Right atrium auricular region (tissue), 2 donors: ENCODE data around the gene SLC9A9. TPM values are rescaled to one million over a fixed set of nuclear protein-coding genes. Genes with fewer than 3 reads are reported as not detected.

ENCODE experiments used
- DNase-seq: peaks from one replicate; pipeline ENCODE4 v3.0.0-alpha.2; 2019; ENCODE audit warnings: low spot score
- H3K27ac ChIP-seq, 2 donors: fragments of 200-600 bp; sonication (generic); 1 replicate in 1 of 2; 2 replicates in 1 of 2; pipeline ENCODE4 v1.5.1; 2016 to 2019
- H3K27me3 ChIP-seq, 2 donors: fragments of 200-600 bp; sonication (generic); one replicate each; pipeline versions ENCODE4 v1.5.1 to v1.6.0; 2017 to 2019
- H3K36me3 ChIP-seq: fragments of 200-600 bp; sonication (generic); one replicate; pipeline ENCODE4 v1.5.1; 2016
- H3K4me1 ChIP-seq, 2 donors: fragments of 200-600 bp; sonication (generic); one replicate each; pipeline versions ENCODE4 v1.5.1 to v1.6.0; 2017 to 2019
- H3K4me3 ChIP-seq, 2 donors: fragments of 200-600 bp; sonication (generic); 1 replicate in 1 of 2; 2 replicates in 1 of 2; pipeline ENCODE4 v1.5.1; 2017 to 2019; ENCODE audit warnings: mild to moderate bottlenecking in 1 of 2, moderate library complexity in 1 of 2
- H3K9me3 ChIP-seq, 2 donors: fragments of 200-600 bp; sonication (generic); one replicate each; pipeline ENCODE4 v1.5.1; 2019
- total RNA-seq, 2 donors: library from RNA; depleted of rRNA; stranded (reverse); fragments of >200 nt; gene quantifications; one replicate each; pipeline ENCODE4 v1.1.0, GENCODE V29; 2016
- TF ChIP-seq, protein P1 (sequence below), 2 donors: fragments of 200-600 bp; sonication (generic); IDR thresholded peaks; one replicate each; pipeline ENCODE4 v1.5.1; 2019; ENCODE audit warnings: antibody characterized with exemption in 2 of 2

Gene SLC9A9
- total RNA-seq, 2 donors from 2014 or later: 3.1 to 4.2 TPM

- Histone ChIP-seq H3K4me1 (peaks cover 0 to 6% of the 10 kb centered on the region in 2 donors), H3K4me3 (no peak overlapping the region), H3K27me3 (no peaks in the 10 kb centered on the region), H3K9me3 (peaks cover 0 to 15% of the 10 kb centered on the region in 2 donors), H3K27ac (no peak overlapping the region), H3K36me3 (no peaks in the 10 kb centered on the region)
- TF ChIP-seq, protein P1, sequence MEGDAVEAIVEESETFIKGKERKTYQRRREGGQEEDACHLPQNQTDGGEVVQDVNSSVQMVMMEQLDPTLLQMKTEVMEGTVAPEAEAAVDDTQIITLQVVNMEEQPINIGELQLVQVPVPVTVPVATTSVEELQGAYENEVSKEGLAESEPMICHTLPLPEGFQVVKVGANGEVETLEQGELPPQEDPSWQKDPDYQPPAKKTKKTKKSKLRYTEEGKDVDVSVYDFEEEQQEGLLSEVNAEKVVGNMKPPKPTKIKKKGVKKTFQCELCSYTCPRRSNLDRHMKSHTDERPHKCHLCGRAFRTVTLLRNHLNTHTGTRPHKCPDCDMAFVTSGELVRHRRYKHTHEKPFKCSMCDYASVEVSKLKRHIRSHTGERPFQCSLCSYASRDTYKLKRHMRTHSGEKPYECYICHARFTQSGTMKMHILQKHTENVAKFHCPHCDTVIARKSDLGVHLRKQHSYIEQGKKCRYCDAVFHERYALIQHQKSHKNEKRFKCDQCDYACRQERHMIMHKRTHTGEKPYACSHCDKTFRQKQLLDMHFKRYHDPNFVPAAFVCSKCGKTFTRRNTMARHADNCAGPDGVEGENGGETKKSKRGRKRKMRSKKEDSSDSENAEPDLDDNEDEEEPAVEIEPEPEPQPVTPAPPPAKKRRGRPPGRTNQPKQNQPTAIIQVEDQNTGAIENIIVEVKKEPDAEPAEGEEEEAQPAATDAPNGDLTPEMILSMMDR (IDR thresholded peaks at IDR 0.05): no peak
- no peak for DNase-seq
Measured at GRCh38 chr3:143791386-143791785, 56.9 kb downstream of the SLC9A9 start.

DNA sequence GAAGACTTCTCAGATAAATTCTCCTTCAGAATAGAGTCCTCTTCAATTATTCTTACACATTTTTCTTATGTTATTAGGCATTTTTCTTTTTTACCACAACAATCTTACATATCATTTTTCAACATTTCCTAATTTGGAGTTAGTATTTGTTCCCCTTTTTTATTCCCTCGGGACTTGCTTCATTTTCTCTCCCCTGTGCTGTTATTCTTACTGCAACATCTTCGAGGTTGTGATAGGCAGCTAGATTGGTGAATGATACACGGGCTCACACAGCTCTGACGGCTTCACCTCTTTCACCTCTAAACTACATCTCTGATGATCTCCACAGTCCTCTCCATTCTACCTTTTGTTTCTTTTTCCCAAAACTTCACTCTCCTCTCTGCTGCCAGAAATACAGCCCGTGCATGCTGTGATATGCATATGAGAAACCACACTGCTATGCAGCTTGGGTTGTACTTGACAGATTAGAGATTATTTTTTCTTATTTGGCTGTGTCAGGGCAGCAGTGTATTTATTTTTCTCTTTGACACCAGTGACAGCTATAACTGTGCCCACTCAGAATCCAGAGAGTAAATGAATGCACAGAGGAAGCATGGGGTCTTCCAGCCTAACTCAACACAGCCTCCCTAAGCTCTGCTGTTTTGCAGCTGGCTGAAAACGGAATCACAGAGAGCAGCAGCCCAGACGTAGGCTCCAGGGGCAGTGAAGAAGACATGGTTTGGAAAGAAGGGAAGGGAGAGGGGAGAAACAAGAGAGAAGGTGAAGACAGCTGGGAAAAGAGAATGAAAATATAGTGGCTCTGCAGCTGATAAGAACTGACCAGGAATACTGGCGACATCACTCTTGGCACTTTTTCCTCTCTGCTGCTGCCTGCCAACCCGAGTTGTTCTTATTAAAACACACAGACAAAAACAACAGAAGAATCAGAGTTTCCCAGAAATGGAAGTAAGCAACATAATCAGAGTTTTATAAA, 61.8 kb downstream of the SLC9A9 start:
- DNase-seq: peak; percentile 70
- H3K27me3 ChIP-seq: no peaks in the 10 kb centered on the region
- H3K4me1 ChIP-seq: peaks cover 0 to 9% of the 10 kb centered on the region in 2 donors
- no peaks in the 10 kb centered on the region for H3K36me3 ChIP-seq
- TF ChIP-seq, protein P1 (IDR thresholded peaks at IDR 0.05): no peak
- H3K9me3 ChIP-seq: peaks cover 0 to 1% of the 10 kb centered on the region in 2 donors
- peak overlapping the region in 1 of 2 donors; percentile 8 for H3K27ac ChIP-seq
- no peak overlapping the region for H3K4me3 ChIP-seq

- H3K36me3 ChIP-seq: no peaks in the 10 kb centered on the region
- no peaks in the 10 kb centered on the region for H3K9me3 ChIP-seq
Measured at GRCh38 chr3:143784446-143784845, 63.8 kb downstream of the SLC9A9 start.

GRCh38 chr3:143783851-143784370, 64.4 kb downstream of the SLC9A9 start:
- TF ChIP-seq, protein P1 (IDR thresholded peaks at IDR 0.05): no peak
- no peak for DNase-seq
- no peaks in the 10 kb centered on the region for H3K9me3 ChIP-seq
- no peak overlapping the region for H3K4me3 ChIP-seq
- no peak overlapping the region for H3K27ac ChIP-seq
- no peaks in the 10 kb centered on the region for H3K27me3 ChIP-seq
- no peaks in the 10 kb centered on the region for H3K36me3 ChIP-seq
- peaks cover 0 to 9% of the 10 kb centered on the region in 2 donors for H3K4me1 ChIP-seq

More at GRCh38 chr3:143784446-143784845, 63.8 kb downstream of the SLC9A9 start:
- Histone ChIP-seq H3K27me3 (no peaks in the 10 kb centered on the region), H3K4me3 (no peak overlapping the region), H3K27ac (no peak overlapping the region), H3K4me1 (peaks cover 0 to 9% of the 10 kb centered on the region in 2 donors)
- DNase-seq: no peak
- TF ChIP-seq, protein P1 (IDR thresholded peaks at IDR 0.05): no peak

- H3K27ac ChIP-seq: no peak overlapping the region
- H3K4me1 ChIP-seq: no peaks in the 10 kb centered on the region
- DNase-seq: no peak
- H3K27me3 ChIP-seq: no peaks in the 10 kb centered on the region
- no peaks in the 10 kb centered on the region for H3K9me3 ChIP-seq
- H3K4me3 ChIP-seq: no peak overlapping the region
- no peaks in the 10 kb centered on the region for H3K36me3 ChIP-seq
- TF ChIP-seq, protein P1 (IDR thresholded peaks at IDR 0.05): peak; percentile 41 to 67
Measured at GRCh38 chr3:143775459-143775858, 72.8 kb downstream of the SLC9A9 start.
